GM21786 (cell line): Measurements from ENCODE around the gene NSUN2.
"Not testable (repeated sequence)": the region's sequence is repeated elsewhere in the genome, so short reads cannot be mapped to it uniquely, and the experiment has no call there.

ENCODE experiments used
- ATAC-seq: cut with Tn5 transposase; IDR thresholded peaks from one replicate; pipeline ENCODE4 v1.9.1; 2021; ENCODE audit not compliant: unreplicated experiment

Gene NSUN2

DNA sequence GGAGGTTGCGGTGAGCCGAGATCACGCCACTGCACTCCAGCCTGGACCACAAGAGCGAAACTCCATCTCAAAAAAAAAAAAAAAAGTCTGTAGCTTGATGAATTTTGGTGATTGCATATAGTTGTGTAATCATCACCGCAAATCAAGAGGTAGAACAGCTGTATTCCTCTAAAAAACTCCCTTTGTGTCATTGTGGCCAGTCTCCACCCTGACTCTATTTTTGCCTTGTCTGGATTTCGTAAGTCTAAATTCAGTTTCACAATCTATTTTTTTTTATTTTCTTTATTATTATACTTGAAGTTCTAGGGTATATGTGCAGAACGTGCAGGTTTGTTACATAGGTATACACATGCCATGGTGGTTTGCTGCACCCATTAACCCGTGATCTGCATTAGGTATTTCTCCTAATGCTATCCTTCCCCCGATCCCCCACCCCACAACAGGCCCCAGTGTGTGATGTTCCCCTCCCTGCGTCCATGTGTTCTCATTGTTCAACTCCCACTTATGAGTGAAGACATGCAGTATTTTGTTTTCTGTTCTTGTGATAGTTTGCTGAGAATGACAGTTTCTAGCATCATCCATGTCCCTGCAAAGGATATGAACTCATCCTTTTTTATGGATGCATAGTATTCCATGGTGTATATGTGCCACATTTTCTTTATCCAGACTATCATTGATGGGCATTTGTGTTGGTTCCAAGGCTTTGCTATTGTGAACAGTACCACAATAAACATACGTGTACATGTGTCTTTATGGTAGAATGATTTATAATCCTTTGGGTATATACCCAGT, 12.9 kb upstream of the NSUN2 start:
- ATAC-seq = not testable (repeated sequence)

DNA sequence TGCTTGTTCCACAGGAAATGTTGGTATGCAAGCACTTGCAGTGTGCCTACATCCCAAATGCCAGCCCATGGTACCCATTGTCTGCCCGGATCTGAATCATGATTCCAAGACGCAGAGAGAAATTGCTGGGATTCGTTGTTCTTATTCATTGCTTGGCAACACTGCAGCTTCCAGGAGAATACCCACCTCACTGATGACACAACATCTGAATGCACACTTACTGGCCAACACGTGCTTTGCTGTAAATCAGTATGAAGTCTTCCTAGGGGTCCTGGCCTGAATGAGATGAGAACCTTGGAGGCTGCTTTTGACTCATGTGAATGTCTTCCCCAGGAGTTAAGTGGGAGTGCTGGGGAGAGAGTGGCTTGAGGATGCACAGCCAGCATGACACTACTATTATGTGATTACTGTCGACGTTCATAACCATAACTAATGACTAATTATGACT, 12.0 kb upstream of the NSUN2 start:
- no peak for ATAC-seq

DNA sequence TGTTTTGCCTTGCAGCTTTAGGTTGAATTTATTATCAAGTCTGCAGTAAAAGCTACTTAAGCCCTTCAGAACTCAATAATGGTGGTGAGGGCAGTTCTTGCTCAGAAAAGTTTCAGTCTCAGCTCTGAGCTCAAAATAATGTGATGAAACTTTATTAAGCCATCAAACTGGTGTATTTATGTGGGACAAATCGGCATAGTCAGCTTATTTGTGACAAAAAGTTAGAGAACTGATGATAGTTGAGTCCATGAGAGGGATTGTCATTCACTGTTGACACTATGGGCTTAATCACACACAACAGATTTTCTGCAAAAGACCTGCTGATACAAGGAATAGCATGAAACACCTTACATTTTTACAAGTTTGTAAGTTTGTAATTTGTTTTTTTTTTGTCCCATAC, 9.8 kb upstream of the NSUN2 start:
- no peak for ATAC-seq

DNA sequence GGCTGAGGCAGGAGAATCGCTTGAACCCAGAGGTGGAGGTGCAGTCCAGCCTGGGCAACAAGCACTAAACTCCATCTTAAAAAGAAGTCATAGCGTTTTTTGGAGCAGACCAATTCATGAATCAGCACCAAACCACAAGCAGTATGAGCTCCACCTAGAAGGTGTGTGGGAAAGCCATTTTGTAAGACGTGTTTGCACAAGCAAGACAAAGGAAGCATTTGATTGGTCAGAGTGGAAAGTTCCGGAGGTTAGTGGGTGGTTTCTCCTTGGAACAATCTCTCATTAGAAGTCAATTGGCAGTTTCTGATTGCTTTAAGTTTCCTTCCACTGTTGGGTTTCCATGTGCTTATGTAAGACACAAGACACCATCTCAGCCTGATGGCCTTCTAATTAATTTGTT, 5.4 kb upstream of the NSUN2 start:
- no peak for ATAC-seq

DNA sequence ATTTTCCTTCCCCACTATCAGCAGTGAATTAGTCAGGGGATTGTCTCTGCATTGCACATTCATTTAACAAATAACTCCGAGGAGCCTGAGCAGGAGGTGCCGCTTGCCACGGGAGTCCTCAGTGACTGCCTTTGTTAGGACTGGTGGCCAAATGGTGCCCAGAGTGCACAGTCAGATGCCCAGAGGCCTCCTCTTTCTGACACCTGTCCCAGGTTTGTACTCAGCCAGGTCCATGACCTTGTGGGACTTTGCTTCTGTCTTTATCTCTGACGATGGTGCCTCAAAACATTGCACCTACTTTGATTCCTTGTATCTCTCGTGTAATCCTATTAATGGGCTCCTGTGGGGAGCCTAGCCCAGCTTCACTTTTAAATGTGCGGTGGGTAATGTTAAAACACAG, 4.7 kb upstream of the NSUN2 start:
- no peak for ATAC-seq

DNA sequence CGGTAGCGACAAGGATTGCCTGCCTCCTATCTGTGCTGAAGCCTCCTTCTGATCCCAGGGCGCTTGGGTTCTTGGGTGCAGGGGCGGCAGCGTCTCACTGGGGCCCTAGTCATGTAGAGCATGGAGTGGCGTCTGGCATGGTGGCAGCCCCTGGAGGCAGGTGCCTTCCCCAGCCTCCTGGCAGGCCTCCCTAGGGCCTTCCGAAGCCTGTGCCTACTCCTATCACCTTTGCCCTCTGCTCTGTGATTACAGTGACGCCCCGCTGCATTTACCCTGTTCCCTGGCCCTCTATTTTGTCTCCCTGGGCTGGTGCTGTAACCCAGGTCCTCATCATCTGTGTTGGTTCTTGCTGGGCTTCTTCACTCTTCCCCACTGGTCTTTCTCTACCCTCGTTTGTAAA, 4.2 kb upstream of the NSUN2 start:
- ATAC-seq = no peak

DNA sequence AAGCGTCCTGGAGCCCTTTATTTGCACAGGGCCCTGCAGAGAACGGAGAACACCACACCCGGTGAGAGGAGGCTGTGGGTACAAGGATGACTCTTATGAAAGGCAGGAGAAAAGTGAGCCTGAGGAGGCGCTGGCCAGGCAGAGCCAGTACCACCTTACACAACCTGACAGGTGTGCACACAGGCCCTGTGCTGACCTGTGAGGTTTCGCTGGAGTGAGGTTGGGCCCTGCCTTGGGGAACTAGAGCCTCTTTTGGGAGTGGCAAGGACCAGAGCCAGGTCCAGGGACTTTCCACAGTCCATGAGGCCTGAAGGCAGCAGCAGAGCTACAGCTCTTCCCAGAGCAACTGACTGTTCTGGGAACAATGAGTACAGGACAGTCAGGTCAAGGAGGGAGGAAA, 3.4 kb upstream of the NSUN2 start:
- ATAC-seq = no peak

DNA sequence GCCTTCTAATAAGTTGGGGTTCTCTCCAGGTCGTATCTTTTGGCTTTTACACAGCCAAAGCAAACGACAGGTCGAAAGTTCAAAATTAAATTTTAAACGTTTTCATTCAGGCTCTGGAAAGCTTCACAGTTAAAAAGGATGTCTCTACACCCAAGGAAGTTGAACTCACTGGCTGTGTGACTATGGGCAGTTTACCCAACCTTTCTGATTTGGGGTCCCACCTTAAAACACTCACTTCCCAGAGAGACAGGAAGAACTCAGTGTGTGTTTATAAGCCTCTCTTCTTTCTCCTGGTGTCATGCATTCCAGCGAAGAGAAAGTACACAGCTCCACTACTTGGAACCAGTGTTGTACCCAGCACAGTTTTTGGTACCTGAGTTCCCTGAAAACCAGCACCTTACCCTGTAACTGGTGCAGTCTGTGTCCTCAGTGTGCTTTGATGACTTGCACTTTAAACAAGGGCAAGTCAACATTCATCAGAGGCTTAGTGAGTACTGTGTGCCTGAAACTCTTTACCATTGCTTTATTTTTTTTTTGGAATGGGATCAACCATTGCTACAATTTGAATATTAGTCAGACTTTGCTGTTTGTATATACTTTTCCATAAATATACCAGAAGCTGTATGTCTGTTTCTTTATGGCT, 2.1 kb upstream of the NSUN2 start:
- no peak for ATAC-seq

DNA sequence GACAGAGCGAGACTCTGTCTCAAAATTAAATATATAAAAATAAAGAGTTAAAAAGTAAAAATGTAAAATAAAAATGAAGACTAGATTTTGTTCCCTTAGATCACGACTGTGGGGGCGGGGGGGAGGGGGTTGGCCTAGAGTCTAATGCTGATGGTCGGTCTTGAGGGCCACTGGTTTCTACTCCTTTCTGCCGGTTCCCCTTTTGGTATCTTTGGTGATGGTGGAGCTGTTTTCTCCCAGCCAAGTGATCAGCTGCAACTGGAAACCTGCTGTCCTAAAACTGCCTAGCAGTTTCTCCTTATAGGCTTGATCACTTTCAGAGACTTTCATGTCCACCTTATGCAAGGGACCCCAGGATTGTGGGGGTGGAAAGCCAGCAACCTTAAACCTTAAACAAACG, 1.5 kb upstream of the NSUN2 start:
- ATAC-seq = no peak

DNA sequence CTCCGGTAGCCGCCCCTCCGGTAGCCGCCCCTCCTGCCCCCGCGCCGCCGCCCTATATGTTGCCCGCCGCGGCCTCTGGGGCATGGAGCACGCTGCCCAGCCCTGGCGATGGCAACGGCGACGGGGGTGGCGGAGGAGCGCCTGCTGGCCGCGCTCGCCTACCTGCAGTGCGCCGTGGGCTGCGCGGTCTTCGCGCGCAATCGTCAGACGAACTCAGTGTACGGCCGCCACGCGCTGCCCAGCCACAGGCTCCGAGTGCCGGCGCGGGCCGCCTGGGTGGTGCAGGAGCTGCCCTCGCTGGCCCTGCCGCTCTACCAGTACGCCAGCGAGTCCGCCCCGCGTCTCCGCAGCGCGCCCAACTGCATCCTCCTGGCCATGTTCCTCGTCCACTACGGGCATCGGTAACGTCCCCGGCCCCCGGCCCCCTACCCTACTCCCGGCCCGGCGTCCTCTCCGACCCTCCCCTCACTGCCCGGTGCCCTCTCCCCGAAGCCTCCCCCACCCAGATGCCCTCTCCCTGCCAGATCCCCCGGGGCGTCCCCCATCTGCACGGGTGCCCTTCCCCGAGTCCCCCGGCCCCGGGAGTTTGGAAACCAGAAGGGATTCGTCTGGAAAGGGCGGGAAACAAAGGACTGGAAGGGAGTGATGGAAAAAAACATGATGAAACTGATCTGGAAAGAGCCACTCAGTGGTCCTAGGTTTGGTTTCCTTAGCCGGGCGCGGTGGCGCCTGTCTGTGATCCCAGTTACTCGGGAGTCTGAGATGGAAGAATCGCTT, 813 bp upstream of the NSUN2 start:
- peak; percentile 48 for ATAC-seq

DNA sequence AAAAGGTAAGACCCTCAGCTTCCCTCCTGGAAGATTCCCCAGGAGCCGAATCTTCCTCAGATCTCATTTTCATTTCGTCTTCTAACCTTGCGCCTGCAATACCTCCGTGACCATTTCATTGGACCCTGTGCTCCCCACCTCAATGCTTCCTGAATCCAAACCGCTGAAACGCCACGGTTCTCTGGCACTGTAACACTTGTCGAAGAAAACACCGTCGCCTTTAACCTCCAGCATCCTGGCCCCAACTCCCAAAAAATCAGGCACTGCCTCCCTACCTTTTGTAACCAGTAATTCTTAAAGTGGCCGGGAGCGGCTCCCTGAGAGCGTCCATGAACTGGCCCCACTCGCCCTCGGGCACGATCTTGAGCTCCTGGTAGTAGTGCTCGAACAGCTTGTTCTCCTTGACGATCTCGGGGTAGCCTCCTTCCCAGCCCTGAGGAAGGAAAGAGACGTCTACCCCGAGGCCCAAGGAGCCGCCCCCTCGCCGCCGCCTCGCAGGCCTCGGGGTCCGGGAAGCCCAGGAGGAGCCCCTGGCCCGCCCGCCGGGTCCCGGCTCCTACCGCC, 438 bp downstream of the NSUN2 start:
- ATAC-seq = peak; percentile 9

DNA sequence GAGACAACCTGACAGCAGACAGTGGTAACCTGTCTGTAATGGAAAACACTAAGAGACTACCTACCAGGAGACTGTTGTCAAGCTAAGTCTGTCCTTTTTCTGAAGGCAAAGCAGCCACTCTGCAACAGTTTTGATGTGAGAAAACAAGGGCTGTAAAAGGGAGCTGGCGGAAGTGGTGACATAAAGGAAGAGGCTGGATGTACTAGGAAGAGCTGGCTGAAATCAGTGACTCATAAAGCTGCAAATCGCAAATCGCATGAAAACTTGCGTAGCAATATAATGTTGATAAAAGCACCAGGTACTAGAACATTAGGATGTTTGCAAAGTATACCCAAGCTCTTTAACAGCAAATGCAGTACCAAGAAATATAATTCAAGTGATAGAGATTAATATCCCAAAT, 1.4 kb downstream of the NSUN2 start:
- no peak for ATAC-seq

DNA sequence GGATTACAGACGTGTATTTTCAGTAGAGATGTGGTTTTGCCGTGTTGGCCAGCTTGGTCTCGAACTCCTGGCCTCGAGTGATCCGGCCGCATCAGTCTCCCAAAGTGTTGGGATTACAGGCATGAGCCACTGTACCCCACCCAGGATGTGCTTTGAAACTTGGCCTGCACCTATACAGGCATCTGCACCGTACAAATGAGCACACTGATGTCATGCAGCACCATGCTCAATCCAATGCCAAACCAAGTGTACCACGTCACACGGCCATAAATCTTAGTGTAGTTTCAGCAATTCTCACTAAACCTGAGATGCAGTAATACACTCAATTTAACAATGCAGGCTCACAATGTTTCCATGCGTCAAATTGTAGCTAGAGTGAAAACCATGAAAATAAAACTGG, 6.3 kb downstream of the NSUN2 start:
- no peak for ATAC-seq

DNA sequence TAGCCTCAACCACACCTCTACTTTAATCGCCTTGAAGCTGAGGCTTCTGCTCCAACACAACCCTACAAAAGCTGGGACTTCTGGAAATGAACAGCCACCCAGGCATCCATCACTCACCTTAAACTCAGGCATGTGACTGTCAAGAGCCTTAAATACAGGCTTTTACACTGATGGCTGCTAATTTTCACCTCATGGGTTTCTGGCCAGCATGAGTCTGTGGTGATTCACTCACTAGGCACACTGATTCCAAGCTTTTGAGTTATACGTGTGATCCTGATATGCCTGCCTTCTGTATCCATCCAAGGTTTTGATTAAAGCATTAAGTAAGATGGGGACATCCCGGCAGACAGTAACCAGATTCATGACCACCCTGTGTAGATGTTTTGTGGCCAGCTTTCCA, 8.9 kb downstream of the NSUN2 start:
- no peak for ATAC-seq

DNA sequence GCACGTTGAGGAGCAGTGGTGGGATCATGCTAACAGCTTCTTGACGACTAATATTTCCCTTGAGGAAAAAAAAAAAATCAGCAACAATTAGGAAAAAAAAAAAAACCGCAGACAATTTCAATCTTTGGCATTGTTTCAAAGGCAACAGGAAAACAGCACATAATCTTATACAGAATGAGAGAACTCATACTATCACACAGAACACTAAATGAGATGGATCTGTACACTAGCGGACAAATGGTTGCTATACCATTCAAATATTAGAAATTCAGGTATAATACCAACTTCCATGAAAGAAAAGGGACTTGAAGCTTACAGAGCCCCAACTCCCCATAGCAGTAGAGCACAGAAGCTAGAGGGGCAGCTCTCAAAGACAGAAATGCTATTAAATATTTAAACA, 9.6 kb downstream of the NSUN2 start:
- no peak for ATAC-seq

DNA sequence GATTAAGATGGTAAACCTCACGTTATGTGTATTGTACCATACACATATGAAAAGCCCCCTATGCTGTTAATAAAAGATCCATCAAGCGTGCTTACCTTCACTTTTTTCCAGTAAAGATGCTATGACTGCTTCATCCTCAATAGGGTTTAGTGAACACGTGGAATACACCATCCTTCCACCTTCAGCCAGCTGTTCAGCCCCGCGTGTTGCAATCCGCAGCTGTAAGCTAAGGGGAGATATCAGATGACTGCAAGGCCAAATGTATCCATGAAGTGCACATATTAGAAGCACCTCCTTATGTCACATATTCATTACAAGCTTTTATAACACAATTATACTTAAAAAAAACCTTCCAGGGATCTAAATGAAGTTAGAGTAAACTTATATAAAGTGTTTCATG, 16.2 kb downstream of the NSUN2 start:
- no peak for ATAC-seq

DNA sequence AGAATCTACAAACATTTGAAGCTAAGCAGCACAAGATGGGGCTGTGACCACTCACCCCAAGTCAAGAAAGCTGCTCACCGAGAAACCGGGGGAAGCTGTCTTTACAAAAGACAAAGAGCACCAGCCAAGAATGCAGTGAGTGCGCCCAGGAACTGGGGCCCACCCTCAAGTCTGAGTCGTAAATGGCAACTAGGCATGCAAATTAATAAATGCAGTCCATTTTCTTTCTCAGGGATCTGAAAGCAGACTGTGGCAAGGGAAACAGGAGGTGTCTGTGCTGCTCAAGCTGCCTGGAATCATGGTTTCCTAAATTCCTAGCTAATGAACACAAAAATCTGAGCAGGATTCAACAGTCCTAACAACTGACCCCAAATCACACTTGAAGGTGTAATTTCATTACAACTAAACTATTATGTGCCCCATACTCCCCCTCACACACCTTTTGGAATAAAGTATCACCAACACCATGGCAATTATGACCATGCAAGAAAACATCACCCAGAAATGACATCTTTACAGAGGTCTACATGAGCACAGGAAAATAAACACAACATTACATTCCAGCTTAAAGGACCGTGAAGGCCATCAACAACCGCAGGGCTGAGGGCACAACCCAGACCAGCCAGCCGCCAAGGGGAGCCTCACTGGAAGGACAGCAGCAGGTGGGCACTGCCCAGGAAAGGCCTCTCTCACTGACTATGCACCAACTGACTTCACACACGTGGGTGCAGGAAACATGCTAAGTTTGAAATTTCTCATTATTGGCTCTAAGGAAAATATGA, 17.6 kb downstream of the NSUN2 start:
- no peak for ATAC-seq

DNA sequence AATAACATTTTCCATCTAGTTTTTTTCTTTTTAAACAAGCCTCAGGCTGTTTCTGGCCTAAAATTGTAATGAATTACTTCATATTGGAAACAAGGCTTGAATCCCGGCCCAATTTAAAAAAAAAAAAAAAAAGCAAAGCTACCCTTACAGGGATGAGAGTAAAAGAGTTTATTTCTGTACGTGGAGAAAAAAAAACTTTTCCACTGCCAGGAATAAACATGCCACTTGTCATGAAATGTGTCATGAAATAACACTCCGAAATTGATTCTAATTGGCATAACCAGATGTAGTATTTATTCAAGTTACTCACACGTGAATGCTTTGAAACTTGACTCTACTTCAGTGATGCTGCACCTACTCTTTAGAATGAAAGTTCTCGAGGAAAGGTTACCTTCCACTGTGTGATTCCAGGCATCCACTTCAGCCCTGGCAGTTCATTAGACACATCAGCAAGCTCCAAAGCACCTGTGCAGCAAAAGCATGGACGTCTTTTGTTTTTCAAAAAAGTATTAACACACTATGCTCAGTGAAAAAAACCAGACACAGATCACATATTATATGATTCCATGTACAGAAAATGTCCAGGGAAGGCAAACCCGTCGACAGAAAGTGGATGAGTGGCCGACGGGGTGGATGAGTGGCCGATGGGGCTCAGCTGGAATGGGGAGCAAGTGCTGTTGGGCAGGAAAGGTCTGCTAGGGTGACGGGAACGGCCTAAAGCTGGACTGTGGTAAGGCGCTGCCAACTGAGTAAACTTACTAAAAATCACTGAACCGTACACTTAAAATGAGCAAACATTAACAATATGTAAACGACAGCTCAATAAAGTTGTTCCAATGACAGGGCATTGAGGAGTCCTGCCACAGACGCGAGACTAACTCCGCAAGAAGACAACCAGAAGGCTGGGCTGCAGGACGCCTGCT, 21.2 kb downstream of the NSUN2 start:
- no peak for ATAC-seq

DNA sequence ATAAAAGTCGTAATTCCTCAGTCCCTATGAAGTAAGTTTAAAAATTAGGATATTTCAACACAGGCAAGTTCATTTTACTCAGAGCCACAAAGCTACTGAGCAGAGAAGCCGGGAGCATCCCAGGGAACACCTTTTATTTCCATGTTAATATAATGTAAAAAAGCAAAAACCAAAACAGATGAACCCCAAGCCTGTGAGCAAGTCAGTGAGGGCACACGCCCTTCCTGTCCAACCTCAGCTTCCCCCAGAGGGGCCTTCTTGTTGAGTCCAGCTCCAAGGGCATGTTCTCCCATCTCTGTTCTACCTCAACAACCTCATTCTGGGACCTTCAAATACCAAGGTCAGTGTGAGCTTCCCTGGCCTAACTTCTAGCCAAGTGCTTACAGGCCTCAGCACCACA, 24.8 kb downstream of the NSUN2 start:
- ATAC-seq = no peak

DNA sequence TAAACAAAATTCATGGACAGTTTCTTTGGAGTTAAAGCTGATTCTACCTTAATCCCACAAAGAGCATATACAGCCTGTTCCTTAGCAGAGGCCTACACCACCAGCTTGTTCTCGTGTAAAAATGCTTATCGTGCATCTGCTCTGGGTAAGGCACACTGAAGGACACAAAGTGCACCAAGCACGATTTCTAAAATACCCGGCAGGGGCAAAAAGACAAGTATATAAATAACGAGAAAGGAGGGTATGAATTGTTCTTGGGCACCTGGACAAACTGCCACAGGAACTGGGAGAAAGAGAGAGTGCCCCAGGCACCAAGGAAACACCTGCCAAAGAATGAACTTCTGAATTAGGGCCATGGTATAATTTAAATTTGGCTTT, 25.3 kb downstream of the NSUN2 start:
- no peak for ATAC-seq
